Glutamatergic neuron (in vitro differentiated cells): ENCODE results near the gene INSM1. TPM values are rescaled to one million over a fixed set of nuclear protein-coding genes. Genes with fewer than 3 reads are reported as not detected.
A peak's percentile ranks its signal among the peaks of the same experiment; 100 is the strongest.

Source experiments
- DNase-seq: peaks from one replicate; pipeline ENCODE4 v3.0.0; 2022
- H3K27ac Mint-ChIP-seq: one replicate; pipeline ENCODE4 v1.8.0; 2020; ENCODE audit warnings: mild to moderate bottlenecking, mixed read lengths, inconsistent platforms; ENCODE audit not compliant: unreplicated experiment
- H3K27me3 Mint-ChIP-seq: one replicate; pipeline ENCODE4 v1.8.0; 2020; ENCODE audit warnings: mild to moderate bottlenecking, moderate library complexity, mixed read lengths, inconsistent platforms; ENCODE audit not compliant: unreplicated experiment
- H3K36me3 Mint-ChIP-seq: one replicate; pipeline ENCODE4 v1.8.0; 2020; ENCODE audit warnings: mild to moderate bottlenecking, mixed read lengths, inconsistent platforms; ENCODE audit not compliant: unreplicated experiment
- H3K4me1 Mint-ChIP-seq: one replicate; pipeline ENCODE4 v1.8.0; 2020; ENCODE audit warnings: mild to moderate bottlenecking, low read depth, mixed read lengths, inconsistent platforms; ENCODE audit not compliant: unreplicated experiment
- H3K4me3 Mint-ChIP-seq: one replicate; pipeline ENCODE4 v1.8.0; 2020; ENCODE audit warnings: mild to moderate bottlenecking, mixed read lengths, inconsistent platforms; ENCODE audit not compliant: unreplicated experiment
- H3K9me3 Mint-ChIP-seq: one replicate; pipeline ENCODE4 v1.8.0; 2020; ENCODE audit warnings: mild to moderate bottlenecking, moderate library complexity, mixed read lengths, inconsistent platforms; ENCODE audit not compliant: unreplicated experiment
- CTCF ChIP-seq: fragments of 200-600 bp; sonication (generic); IDR thresholded peaks from one replicate; pipeline ENCODE4 v1.5.0; 2021; ENCODE audit not compliant: partially characterized antibody, unreplicated experiment
- long read RNA-seq: library from polyadenylated mRNA; unstranded; transcript quantifications from one replicate; pipeline ENCODE4 v2.0.0, GENCODE V29; 2020; ENCODE audit not compliant: unreplicated experiment
- total RNA-seq: library from RNA; stranded (reverse); fragmentation: NEBNext Ultra II Directional; extraction: Animal tissue kit (Norgen Biotek cat#: 25700); gene quantifications from one replicate; pipeline ENCODE4 v1.2.1, GENCODE V29; 2021; ENCODE audit not compliant: unreplicated experiment

The INSM1 gene
- 332 TPM for total RNA-seq
- long read RNA-seq, transcript INSM1-201 (1 exons, 2,829 nt): major isoform, 5 of 5 reads
- long read RNA-seq, partial matches to known transcripts: 0 of 5 reads
- long read RNA-seq, other reads (novel, unspliced or antisense): 0 of 5 reads

DNA sequence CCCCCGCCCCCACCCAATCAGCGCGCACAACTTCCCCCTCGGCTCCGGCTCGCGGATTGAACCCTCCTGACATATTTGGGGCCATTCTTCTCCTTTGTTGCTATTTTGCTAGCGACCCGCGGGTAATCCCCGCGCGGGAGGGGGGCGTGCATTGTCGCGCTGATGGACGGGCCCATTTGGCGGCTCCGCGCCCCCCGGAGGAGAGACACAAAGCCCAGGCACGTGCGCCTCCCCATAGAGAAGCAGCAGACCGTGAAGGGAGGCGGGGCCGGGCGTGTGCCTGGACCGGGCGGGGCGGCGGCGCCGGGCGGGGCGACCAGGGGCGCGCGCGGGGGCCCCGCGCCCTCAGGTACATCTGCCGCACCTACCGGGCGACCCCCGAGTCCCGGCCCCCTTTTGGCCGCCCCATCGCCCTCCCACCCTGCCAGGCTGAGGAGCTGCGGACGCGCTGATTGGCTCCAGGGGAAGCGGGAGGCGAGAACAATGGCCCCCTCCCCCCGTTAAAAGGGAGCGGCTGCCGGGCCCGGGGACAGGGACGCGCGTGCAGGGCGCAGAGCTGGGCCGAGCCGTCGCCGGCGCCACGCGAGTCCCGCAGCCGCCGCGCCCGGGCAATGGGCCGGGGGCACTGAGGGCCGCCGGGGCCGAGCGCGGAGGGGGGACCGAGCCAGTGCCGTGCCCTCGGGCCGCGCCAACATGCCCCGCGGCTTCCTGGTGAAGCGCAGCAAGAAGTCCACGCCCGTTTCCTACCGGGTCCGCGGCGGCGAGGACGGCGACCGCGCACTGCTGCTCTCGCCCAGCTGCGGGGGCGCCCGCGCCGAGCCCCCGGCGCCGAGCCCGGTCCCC, at the start of gene INSM1:
INSM1 (plus strand) TSS at position 530 of the 843 bp plus-strand sequence; CDS start at position 694, 164 bp downstream.
- peaks cover 47% of the 10 kb centered on the region for H3K9me3 Mint-ChIP-seq
- H3K4me1 Mint-ChIP-seq: peaks cover 25% of the 10 kb centered on the region
- H3K27me3 Mint-ChIP-seq: peaks cover 40% of the 10 kb centered on the region
- peaks cover 28% of the 10 kb centered on the region for H3K36me3 Mint-ChIP-seq
- TF ChIP-seq CTCF: no peak
- H3K4me3 Mint-ChIP-seq: peak within 1 kb of the TSS; percentile 93
- peak; percentile 95 for DNase-seq
- H3K27ac Mint-ChIP-seq: peak within 1 kb of the TSS; percentile 98

GRCh38 chr20:20318365-20319161, 49.3 kb upstream of the INSM1 start:
- DNase-seq: no peak
- Mint-ChIP-seq H3K27me3 (peaks cover 7% of the 10 kb centered on the region), H3K9me3 (peaks cover 15% of the 10 kb centered on the region), H3K4me1 (peaks cover 19% of the 10 kb centered on the region), H3K4me3 (no peak overlapping the region), H3K36me3 (no peaks in the 10 kb centered on the region), H3K27ac (no peak overlapping the region)
- TF ChIP-seq CTCF: no peak

DNA sequence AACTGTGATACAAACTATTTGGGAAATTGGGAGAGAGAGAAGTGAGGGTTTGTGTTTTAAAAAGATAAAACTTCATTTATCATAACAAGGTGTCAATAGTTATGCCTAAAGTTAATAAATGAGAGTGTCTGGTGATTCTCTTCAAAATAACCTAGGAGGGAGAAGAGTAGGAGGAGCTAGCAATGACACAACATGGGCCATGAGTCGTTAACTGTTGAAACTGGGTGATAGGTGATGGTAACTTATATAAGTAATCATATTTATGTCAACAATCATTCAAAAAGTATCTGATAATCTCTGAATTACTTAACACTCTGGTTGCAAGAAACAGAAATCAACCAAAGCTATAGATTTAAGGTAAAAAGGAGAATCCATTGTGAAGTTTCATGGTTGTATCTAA, 46.8 kb upstream of the INSM1 start:
- TF ChIP-seq CTCF: no peak
- Mint-ChIP-seq H3K4me1 (peaks cover 19% of the 10 kb centered on the region), H3K27me3 (peaks cover 7% of the 10 kb centered on the region), H3K4me3 (no peak overlapping the region), H3K9me3 (peaks cover 15% of the 10 kb centered on the region), H3K36me3 (peaks cover 4% of the 10 kb centered on the region), H3K27ac (no peak overlapping the region)
- DNase-seq: no peak

- H3K27ac Mint-ChIP-seq: no peak overlapping the region
- peaks cover 15% of the 10 kb centered on the region for H3K9me3 Mint-ChIP-seq
- peaks cover 19% of the 10 kb centered on the region for H3K4me1 Mint-ChIP-seq
- no peak overlapping the region for H3K4me3 Mint-ChIP-seq
- peaks cover 4% of the 10 kb centered on the region for H3K36me3 Mint-ChIP-seq
- TF ChIP-seq CTCF: no peak
- peaks cover 7% of the 10 kb centered on the region for H3K27me3 Mint-ChIP-seq
- no peak for DNase-seq
Measured at GRCh38 chr20:20321917-20322316, 46.0 kb upstream of the INSM1 start.
